Activated CD4-positive, alpha-beta T cell treated with anti-CD3 and anti-CD28 coated beads, Interleukin-2, amount 10 ng/mL, durations not matched to agents 7 days and 5 days (primary cell): ENCODE data around the gene MCTP1. TPM values are rescaled to one million over a fixed set of nuclear protein-coding genes. Genes with fewer than 3 reads are reported as not detected.

Source experiments
- CTCF ChIA-PET: fragments of 350-600 bp; sonication (Branson Sonifier 250); formaldehyde crosslinking; loops from one replicate; lab custom pipeline; 2021; ENCODE audit warnings: antibody characterized with exemption; lab: Charles Lee
- POLR2A ChIA-PET: fragments of 350-600 bp; sonication (Branson Sonifier 250); formaldehyde crosslinking; loops from one replicate; lab custom pipeline; 2021; ENCODE audit warnings: antibody characterized with exemption; lab: Charles Lee
- DNase-seq: peaks from one replicate; pipeline ENCODE4 v3.0.0-alpha.2; 2020
- H3K27ac Mint-ChIP-seq: one replicate; pipeline ENCODE4 v1.8.0; 2021; ENCODE audit warnings: mild to moderate bottlenecking, moderate library complexity, mixed read lengths
- H3K27me3 Mint-ChIP-seq: one replicate; pipeline ENCODE4 v1.8.0; 2021; ENCODE audit warnings: mixed read lengths
- H3K36me3 Mint-ChIP-seq: one replicate; pipeline ENCODE4 v1.8.0; 2021; ENCODE audit warnings: low read depth, mixed read lengths
- H3K4me1 Mint-ChIP-seq: one replicate; pipeline ENCODE4 v1.8.0; 2021; ENCODE audit warnings: mixed read lengths
- H3K4me3 Mint-ChIP-seq: one replicate; pipeline ENCODE4 v1.8.0; 2021; ENCODE audit warnings: mild to moderate bottlenecking, moderate library complexity, mixed read lengths
- H3K9me3 Mint-ChIP-seq: one replicate; pipeline ENCODE4 v1.8.0; 2021; ENCODE audit warnings: mixed read lengths
- total RNA-seq, 2 experiments: library from RNA; stranded (reverse); gene quantifications; one replicate each; pipeline ENCODE4 v1.2.3, GENCODE V29; 2021

MCTP1 gene
- total RNA-seq, 2 experiments from 2014 or later = 0.08 TPM; not detected in 1

GRCh38 chr5:95238560-95239325 lies 46.2 kb downstream of the MCTP1 start:
- H3K9me3 Mint-ChIP-seq = no peaks in the 10 kb centered on the region
- ChIA-PET CTCF (no interaction called here), POLR2A (no interaction called here)
- no peak overlapping the region for H3K4me3 Mint-ChIP-seq
- peaks cover 11% of the 10 kb centered on the region for H3K27me3 Mint-ChIP-seq
- no peaks in the 10 kb centered on the region for H3K36me3 Mint-ChIP-seq
- DNase-seq = no peak
- H3K27ac Mint-ChIP-seq = no peak overlapping the region
- peaks cover 6% of the 10 kb centered on the region for H3K4me1 Mint-ChIP-seq

GRCh38 chr5:95237324-95237723 lies 47.6 kb downstream of the MCTP1 start:
- Mint-ChIP-seq H3K36me3 (no peaks in the 10 kb centered on the region), H3K4me1 (peaks cover 6% of the 10 kb centered on the region), H3K27ac (no peak overlapping the region), H3K27me3 (peaks cover 5% of the 10 kb centered on the region), H3K9me3 (no peaks in the 10 kb centered on the region), H3K4me3 (no peak overlapping the region)
- no peak for DNase-seq
- CTCF ChIA-PET = no interaction called here
- POLR2A ChIA-PET = no interaction called here

- peaks cover 4% of the 10 kb centered on the region for H3K27me3 Mint-ChIP-seq
- DNase-seq = no peak
- no peak overlapping the region for H3K4me3 Mint-ChIP-seq
- POLR2A ChIA-PET = no interaction called here
- H3K36me3 Mint-ChIP-seq = no peaks in the 10 kb centered on the region
- CTCF ChIA-PET = no interaction called here
- no peak overlapping the region for H3K27ac Mint-ChIP-seq
- no peaks in the 10 kb centered on the region for H3K9me3 Mint-ChIP-seq
- H3K4me1 Mint-ChIP-seq = no peaks in the 10 kb centered on the region
Measured at GRCh38 chr5:95235439-95235982, 49.4 kb downstream of the MCTP1 start.

- ChIA-PET CTCF (no interaction called here), POLR2A (no interaction called here)
- H3K9me3 Mint-ChIP-seq = no peaks in the 10 kb centered on the region
Measured at GRCh38 chr5:95229646-95230045, 55.2 kb downstream of the MCTP1 start.

GRCh38 chr5:95224701-95225459 lies 60.0 kb downstream of the MCTP1 start:
- ChIA-PET POLR2A (no interaction called here), CTCF (no interaction called here)
- Mint-ChIP-seq H3K4me1 (no peaks in the 10 kb centered on the region), H3K27me3 (no peaks in the 10 kb centered on the region), H3K27ac (no peak overlapping the region), H3K36me3 (no peaks in the 10 kb centered on the region), H3K9me3 (no peaks in the 10 kb centered on the region), H3K4me3 (no peak overlapping the region)
- no peak for DNase-seq

More at GRCh38 chr5:95229646-95230045, 55.2 kb downstream of the MCTP1 start:
- no peak for DNase-seq
- no peak overlapping the region for H3K4me3 Mint-ChIP-seq
- no peak overlapping the region for H3K27ac Mint-ChIP-seq
- no peaks in the 10 kb centered on the region for H3K36me3 Mint-ChIP-seq
- no peaks in the 10 kb centered on the region for H3K4me1 Mint-ChIP-seq
- H3K27me3 Mint-ChIP-seq = no peaks in the 10 kb centered on the region

- ChIA-PET POLR2A (no interaction called here), CTCF (no interaction called here)
- H3K36me3 Mint-ChIP-seq = no peaks in the 10 kb centered on the region
- H3K4me1 Mint-ChIP-seq = no peaks in the 10 kb centered on the region
- no peak overlapping the region for H3K4me3 Mint-ChIP-seq
- no peak for DNase-seq
- no peaks in the 10 kb centered on the region for H3K9me3 Mint-ChIP-seq
- no peaks in the 10 kb centered on the region for H3K27me3 Mint-ChIP-seq
- no peak overlapping the region for H3K27ac Mint-ChIP-seq
Measured at GRCh38 chr5:95223566-95224258, 61.2 kb downstream of the MCTP1 start.

- ChIA-PET CTCF (no interaction called here), POLR2A (no interaction called here)
- Mint-ChIP-seq H3K4me3 (no peak overlapping the region), H3K27me3 (no peaks in the 10 kb centered on the region), H3K4me1 (no peaks in the 10 kb centered on the region), H3K9me3 (no peaks in the 10 kb centered on the region), H3K36me3 (no peaks in the 10 kb centered on the region), H3K27ac (no peak overlapping the region)
- DNase-seq = no peak
Measured at GRCh38 chr5:95222836-95223235, 62.1 kb downstream of the MCTP1 start.

- no peaks in the 10 kb centered on the region for H3K36me3 Mint-ChIP-seq
- CTCF ChIA-PET = no interaction called here
- no peak overlapping the region for H3K27ac Mint-ChIP-seq
- no peaks in the 10 kb centered on the region for H3K27me3 Mint-ChIP-seq
- no peaks in the 10 kb centered on the region for H3K4me1 Mint-ChIP-seq
- H3K4me3 Mint-ChIP-seq = no peak overlapping the region
- no peaks in the 10 kb centered on the region for H3K9me3 Mint-ChIP-seq
- no peak for DNase-seq
- POLR2A ChIA-PET = no interaction called here
Measured at GRCh38 chr5:95221234-95221633, 63.7 kb downstream of the MCTP1 start.

- no peak overlapping the region for H3K27ac Mint-ChIP-seq
- CTCF ChIA-PET = no interaction called here
- H3K36me3 Mint-ChIP-seq = no peaks in the 10 kb centered on the region
- H3K4me3 Mint-ChIP-seq = no peak overlapping the region
- no peaks in the 10 kb centered on the region for H3K27me3 Mint-ChIP-seq
- H3K9me3 Mint-ChIP-seq = no peaks in the 10 kb centered on the region
- no peaks in the 10 kb centered on the region for H3K4me1 Mint-ChIP-seq
- POLR2A ChIA-PET = no interaction called here
- DNase-seq = no peak
Measured at GRCh38 chr5:95220381-95220780, 64.5 kb downstream of the MCTP1 start.

GRCh38 chr5:95219411-95219810 lies 65.5 kb downstream of the MCTP1 start:
- Mint-ChIP-seq H3K4me1 (no peaks in the 10 kb centered on the region), H3K9me3 (no peaks in the 10 kb centered on the region), H3K27me3 (no peaks in the 10 kb centered on the region), H3K4me3 (no peak overlapping the region), H3K27ac (no peak overlapping the region), H3K36me3 (no peaks in the 10 kb centered on the region)
- POLR2A ChIA-PET = no interaction called here
- no peak for DNase-seq
- CTCF ChIA-PET = no interaction called here

- CTCF ChIA-PET = no interaction called here
- no peak for DNase-seq
- H3K4me1 Mint-ChIP-seq = no peaks in the 10 kb centered on the region
- no peaks in the 10 kb centered on the region for H3K36me3 Mint-ChIP-seq
- no peaks in the 10 kb centered on the region for H3K9me3 Mint-ChIP-seq
- POLR2A ChIA-PET = no interaction called here
- no peak overlapping the region for H3K27ac Mint-ChIP-seq
- no peak overlapping the region for H3K4me3 Mint-ChIP-seq
- no peaks in the 10 kb centered on the region for H3K27me3 Mint-ChIP-seq
Measured at GRCh38 chr5:95217881-95218280, 67.0 kb downstream of the MCTP1 start.

- H3K9me3 Mint-ChIP-seq = no peaks in the 10 kb centered on the region
- DNase-seq = no peak
- H3K4me3 Mint-ChIP-seq = no peak overlapping the region
- ChIA-PET POLR2A (no interaction called here), CTCF (no interaction called here)
- H3K36me3 Mint-ChIP-seq = no peaks in the 10 kb centered on the region
- H3K4me1 Mint-ChIP-seq = no peaks in the 10 kb centered on the region
- H3K27ac Mint-ChIP-seq = no peak overlapping the region
- no peaks in the 10 kb centered on the region for H3K27me3 Mint-ChIP-seq
Measured at GRCh38 chr5:95217351-95217750, 67.5 kb downstream of the MCTP1 start.
